HG03521 (cell line): ENCODE measurements around the gene CAV2.

Experiments
- ATAC-seq: cut with Tn5 transposase; IDR thresholded peaks from one replicate; pipeline ENCODE4 v1.9.1; 2021; ENCODE audit warnings: mild to moderate bottlenecking, moderate library complexity; ENCODE audit not compliant: unreplicated experiment

CAV2 gene

DNA sequence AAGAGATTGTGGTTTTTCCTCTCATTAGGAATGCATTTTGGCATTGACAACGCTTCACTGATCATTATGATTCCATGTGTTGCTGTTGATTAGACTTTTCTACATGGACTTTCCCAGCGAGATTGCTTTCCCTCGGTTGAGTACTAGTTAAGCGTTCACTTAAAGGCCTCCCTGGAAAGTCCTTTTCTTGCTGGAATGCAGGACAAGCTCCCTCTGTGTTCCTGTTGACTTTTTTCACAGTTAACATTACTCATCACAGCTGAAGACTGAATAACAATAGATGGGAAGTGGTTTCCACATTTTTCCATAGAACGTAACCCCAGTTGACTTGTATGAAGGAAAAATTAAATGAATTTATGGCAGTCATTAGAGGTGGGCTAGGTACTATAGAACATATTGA is 22.7 kb downstream of the CAV2 start:
- no peak for ATAC-seq

DNA sequence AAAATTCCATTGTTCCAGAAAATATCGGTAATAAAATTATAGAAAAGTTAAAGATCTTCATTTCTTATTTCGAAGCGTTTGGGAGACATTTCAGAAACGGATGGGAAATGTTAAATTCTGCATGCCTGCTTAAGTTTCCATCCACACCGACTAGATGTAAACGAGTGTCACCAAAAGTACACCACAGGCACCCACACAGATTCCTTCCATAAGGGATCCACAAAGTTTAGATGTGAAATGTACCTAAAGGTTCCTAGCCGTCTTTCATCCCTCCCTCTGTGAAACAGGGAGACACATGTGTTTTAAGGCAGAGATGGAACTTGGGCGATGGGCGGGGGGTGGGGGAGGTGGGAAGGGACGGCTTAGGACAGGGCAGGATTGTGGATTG is 24.7 kb downstream of the CAV2 start:
- no peak for ATAC-seq

DNA sequence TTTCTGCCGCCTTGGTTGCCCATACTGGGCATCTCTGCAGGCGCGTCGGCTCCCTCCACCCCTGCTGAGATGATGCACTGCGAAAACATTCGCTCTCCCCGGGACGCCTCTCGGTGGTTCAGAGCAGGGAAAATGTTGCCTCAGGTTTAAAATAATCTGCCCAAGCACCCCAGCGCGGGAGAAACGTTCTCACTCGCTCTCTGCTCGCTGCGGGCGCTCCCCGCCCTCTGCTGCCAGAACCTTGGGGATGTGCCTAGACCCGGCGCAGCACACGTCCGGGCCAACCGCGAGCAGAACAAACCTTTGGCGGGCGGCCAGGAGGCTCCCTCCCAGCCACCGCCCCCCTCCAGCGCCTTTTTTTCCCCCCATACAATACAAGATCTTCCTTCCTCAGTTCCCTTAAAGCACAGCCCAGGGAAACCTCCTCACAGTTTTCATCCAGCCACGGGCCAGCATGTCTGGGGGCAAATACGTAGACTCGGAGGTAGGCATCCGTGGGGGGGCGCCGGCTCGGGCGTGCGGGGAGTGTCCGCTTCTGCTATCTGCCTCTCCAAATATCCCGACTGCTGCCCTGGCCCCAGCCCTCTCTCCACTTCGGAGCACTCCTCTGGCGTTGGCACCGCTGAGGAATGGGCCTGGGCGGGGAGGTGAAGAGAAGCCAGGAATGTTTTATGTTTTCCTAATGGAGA is 25.2 kb downstream of the CAV2 start, which contains the start of gene CAV1:
TSS of gene CAV1 (plus strand) at position 428 of the 689 bp plus-strand sequence. CDS start at position 455, 27 bp downstream.
- no peak for ATAC-seq

DNA sequence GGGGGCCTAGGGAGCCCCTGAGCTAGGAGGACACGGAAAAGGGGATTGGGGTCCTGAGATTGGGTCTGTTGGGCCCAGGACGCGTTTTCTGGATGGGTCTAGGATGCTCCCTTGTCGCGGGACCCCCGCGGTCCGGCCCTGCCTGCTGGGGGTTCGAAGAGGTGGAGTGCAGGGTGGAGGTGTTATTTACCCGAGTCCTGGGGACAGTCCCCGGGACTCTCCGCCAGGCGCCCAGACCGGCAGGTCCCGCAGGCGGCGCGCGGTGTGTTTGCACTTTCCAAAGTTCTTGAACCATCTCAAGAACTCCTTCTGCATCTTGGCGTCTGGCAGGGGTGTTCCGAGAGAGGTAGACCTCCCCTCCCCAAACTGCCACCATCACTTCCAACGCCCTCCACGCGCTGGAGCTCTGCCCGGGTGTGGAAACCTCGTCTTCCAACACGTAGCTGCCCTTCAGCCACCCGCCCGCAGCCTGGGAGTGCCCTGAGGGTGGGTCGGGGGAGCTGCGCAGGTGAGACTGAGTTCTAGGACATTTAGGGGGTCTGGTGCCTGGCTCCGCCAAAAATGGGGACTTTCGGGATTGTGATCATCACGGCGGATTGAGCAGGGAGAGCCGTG is 25.9 kb downstream of the CAV2 start:
- no peak for ATAC-seq

DNA sequence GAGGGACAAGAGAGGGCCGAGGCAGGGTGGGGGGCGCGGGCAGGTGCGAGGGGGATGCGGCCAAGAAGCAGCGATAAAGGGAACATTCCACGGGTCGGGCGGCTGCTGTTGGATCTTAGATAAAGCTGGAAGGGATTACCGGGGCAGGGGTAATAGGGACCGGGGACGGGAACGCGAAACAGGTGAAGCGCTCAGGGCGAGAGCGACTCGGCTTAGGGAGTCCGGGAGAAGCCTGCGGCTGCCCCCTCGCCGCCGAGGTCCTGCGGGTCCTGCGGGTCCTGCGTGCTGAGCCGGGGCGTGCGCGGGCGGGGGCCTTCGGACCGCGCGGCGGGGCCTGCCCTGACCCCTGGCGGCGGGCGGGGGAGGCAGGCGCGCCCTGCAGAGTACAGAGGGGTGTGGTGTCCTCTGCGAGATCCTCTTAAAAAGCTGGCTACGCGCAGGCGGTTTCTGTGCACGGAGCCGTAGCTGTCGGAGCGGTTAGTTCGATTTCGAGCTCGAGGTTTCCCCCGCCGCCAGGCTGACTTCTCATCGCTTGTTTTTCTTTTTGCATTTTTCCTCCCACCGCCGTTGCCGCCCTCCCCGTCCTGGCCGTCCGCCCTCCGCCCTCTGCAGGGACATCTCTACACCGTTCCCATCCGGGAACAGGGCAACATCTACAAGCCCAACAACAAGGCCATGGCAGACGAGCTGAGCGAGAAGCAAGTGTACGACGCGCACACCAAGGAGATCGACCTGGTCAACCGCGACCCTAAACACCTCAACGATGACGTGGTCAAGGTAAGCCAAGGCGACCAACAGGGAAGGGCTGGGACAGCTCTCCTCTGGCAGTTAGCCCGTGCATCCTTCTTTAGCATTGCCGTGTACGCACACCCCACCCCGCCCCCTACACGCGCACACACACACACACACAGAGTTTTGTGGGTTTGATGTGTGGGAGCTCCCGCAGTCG is 26.6 kb downstream of the CAV2 start:
- ATAC-seq = peak; percentile 97

DNA sequence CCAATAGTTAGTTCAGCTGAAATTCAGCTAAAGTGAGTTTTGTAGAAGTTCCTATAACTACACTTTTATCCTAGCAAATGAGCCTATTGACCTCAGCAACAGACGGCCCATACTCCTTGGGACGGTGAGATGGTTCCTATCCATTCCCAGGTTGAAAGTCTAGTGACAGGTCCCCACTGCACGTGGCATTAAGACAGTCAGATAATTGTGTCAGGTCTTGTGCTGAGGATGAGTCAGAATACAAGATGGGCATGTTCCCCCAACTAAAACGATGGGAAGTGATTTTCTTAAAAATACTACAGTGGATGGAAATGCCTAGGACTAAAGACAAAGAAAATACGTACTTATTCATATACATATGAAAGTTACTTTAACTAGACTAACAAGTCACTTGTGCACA is 27.4 kb downstream of the CAV2 start:
- ATAC-seq = no peak

DNA sequence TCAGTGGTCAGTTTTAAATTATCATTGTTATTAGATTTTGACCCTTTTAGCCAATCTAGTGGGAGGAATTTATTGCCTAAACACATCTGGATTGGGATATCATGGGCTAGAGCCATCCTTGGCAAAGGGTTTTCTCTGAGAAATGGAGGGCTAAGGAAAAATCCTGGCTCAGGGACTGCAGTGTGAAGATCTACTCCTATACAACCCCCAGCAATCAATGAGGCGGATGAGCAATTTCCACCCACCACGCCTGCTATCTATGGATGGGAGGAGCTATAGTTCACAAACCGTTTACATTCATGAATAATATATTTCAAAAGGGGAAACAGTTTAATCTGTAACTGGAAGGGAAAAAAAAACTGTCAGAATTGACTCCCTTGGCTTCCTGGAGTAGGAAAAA is 28.0 kb downstream of the CAV2 start:
- no peak for ATAC-seq

DNA sequence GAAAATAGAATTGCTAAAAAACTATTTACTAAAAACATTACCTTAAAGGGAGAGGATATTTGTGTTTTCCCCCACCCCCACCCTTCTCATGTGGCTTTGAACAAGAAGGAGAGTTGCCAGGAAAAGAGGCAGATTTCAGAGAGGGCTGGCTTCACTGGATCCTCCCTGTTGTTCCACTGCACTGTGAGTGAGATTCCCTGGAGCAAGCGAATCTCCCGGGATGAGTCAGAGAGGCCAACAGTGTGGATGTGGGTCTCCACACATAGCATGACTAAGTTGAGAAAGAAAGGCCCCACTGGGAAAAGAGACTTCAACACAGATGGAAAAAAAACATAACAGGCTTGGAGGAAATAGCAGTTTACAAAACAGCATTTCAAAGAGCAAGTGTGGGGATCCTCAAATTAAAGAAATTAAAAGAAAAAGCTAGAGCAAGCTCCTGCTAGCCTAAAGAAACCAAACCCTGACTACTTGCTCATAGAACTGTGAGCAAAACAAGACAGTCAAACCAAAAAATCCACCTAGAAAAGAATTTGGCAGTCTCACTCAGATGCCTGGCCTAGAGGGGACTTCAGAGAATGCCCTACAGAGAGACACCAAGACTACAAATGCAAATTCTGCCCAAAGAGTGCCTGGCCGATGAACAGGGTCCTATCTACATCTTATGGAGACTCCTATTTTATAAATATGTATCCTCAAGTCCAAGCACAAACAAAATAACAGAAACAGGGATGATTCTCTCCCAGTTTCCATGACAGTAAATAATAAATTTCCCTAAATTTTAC is 28.7 kb downstream of the CAV2 start:
- ATAC-seq = no peak

DNA sequence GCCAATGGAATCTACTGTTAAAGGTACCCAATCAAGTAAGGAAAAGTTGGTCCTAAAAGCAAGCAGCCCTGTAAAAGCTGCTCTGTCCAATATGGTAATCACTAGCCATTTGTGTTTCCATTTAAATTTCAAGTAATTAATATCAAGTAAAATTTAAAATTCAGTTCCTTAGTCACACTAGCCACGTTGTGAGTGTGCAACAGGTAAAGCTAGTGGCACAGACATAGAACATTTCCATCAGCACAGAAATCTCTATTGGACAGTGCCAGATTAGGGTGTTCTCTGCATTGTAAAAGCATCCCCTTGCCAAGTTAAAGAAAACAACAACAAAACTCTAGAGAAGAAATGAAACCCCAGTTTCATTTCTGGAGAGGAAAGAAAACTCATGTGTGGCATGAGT is 29.7 kb downstream of the CAV2 start:
- no peak for ATAC-seq

DNA sequence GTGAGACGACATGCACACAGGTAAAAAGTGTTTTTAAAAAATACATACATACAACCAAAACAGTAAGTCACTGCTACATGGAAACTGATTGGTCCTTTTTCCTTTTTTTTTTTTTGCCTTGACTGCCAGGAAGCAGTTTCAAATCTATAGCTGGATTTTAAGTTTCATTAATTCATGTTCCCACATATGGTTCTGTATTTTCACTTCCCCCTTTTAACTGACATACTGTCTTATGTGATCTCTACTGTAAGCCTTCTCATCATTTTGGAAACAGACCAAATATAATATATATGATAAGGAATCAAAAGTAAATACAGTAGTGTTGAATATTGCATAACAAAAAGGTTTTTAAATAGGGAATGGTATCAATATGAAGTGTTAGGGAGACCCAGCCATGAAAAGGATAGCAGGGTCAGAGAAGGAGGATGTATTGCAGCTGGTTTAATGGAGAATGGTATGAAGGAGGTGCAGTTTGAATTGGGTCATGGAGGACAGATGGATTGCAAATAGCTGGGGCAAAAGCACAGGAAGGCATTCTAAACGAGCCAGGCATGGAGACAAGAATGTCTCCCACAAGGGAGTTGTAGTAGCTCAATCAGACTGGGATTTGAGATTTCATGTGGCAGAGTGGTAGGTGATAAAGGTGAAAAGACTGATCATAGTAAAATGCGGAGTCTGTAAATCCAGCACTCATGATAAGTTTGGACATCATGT is 30.7 kb downstream of the CAV2 start:
- no peak for ATAC-seq

DNA sequence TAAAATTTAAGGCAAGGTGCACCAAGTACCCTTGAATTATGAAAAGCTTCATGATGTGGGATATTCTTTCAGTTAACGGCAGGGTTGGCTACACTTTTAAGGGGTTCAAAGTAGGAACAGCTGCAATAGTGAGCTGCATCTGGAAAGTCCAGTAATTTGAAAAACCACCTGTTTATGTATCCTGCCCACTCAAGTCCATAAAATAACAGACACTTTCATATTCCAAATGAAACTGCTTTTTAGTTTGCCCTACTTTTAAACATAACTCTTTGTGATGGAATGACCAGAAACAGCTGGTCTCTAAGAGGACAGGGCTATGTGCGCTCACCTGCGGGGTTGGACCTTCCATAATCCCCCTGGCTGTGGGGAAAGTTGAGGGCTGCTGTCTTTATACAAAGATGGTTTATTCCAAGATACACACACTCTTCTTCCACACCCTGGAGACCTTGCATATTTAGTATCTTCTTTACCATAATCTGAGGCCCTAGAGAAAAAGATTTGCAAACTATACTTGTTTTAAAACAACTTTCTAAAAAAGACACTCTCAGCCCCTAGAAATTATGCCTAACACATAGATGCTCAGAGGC is 32.7 kb downstream of the CAV2 start:
- ATAC-seq = no peak

DNA sequence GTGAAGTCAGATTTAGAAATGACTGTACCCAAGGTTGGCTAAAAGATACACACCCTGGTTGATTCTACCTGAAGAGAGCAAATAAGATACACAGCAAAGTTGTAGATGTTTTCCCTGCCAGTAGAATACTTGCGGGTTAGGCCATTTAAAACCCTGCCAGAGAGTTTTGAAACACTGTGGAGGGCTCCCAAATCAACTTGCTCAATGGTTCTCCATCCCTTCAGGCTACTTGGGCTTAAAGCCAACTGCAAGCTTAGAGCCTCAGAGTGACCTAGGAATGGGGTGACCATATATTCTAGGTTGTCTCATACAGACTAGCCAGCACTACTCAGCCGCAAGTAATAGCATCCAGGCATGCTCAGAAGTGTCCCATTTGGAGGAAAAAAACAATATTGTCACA is 35.3 kb downstream of the CAV2 start:
- ATAC-seq = no peak

DNA sequence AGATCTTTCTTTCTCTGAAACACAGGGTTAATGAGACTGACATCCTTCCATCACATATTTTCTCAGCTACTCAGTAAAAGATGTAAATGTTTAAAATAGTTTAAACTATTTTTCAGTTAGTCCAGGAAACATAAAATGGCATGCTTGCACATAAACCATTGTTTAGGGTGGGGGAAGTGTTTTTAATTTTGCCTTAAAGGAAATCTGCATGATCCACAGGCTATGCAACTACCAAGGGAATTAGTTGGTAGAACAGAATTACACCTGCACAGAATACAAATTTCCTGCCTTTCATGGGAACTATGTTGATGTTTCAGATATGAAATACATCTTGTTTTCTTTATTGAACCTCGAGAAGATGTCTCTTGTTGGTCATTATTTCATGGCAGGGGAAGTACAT is 35.9 kb downstream of the CAV2 start:
- ATAC-seq = no peak

DNA sequence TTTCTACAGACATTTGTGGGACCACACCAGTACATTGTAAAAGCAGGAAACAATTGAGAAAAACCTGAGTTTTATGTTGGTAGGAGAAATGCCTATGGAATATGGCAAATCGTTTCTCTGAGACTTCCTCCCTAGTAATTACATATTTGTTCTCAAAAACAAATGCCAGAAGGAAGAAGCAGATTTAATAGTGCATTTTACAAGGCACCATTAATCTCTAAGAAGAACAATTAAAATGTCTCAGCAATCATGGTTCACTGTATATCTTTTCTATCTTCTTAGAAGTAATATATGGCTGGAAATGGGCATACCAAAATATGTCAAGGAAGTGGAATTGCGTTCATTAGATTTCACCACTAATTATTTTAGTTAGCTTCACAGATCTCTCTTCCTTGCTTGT is 38.6 kb downstream of the CAV2 start:
- ATAC-seq = no peak

DNA sequence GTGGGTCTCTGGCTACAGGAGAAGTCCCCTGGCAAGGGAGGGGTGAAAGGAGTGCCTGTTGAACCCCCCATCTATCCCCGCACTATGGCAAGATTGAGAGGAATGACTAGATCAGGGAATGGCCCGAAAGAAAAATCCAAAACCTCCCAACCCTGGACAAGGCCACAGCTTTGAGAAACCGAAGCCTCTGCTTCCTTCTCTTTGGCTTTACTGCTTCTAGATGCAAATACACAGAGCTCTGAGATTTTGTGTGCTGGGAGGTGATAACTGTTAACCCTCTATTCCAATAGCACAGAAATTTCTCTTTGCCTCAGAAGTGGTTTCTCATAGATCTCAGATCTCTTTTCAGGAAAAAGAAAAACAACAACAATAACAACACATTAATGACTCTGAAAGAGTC is 40.3 kb downstream of the CAV2 start:
- no peak for ATAC-seq

DNA sequence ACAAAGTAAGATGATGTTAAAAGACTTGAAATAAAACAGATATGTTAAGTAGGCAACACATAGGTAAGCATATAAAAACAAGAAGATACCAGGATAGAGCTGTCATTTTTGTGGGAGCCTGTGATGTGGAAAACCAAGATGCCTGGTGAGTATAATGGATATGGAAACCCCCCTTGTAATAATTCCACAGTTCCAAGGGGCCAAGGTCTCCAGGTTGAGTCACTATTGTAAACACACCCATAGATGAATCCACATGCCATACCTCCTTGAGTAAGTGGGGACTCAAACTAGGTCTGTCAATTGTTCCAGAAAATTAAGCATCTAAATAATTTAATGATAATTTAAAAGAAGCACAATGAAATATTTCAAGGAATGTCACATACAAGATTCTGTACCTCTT is 41.2 kb downstream of the CAV2 start:
- ATAC-seq = no peak

DNA sequence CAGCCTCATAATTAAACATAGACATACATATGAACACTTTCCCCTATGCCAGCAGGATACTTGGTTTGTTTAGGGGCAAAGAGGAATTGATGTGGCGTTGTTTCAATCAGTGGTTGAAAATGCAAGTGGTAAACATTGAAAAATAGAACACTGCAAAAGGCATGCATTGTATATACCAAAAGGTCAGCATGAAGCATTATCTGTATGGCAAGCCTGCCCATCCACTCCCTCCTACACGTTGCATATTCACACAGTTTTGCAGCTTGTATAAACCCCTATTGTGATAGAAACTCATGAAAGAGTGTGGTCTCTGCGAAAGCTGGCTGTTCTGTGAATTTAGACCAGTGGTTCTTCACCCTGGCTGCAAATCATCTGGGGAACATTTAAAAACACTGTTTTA is 42.4 kb downstream of the CAV2 start:
- ATAC-seq = no peak

DNA sequence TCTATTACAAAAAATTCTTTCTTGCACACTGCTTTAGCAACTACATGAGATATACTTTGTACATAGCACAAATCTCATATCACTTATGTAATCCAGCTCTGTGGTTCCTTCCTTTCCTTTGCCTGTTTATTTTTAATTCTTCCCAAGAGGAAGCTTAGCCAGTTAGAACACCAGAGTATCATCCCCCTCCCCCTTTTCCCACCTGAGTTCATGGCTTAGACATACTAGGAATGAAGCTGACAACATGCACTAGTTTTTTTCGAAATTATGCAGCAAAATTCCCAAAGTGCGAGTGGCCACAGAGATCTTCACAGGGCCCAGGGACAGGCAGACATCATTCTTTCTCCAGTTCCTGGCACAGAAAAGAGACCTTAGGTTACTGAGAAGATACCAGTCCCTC is 43.1 kb downstream of the CAV2 start:
- ATAC-seq = no peak

DNA sequence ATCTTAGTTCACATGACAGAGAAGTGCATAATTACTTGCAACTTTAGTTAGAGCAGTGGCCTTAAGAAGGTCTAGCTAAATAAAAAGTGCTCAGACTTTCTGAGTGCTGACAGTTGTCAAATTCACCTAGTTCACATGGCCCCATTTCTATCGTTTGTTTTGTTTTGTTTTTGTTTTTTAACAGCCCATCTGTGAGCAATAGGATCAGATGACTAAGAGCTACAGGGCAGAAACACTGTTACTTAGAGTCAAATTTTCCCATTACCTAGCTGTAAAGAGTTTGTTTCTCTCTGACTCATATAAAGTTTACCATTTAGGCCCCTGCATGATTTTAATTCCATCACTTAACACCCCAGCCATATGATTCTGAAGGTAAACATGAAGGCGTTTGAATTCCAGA is 44.1 kb downstream of the CAV2 start:
- ATAC-seq = no peak

DNA sequence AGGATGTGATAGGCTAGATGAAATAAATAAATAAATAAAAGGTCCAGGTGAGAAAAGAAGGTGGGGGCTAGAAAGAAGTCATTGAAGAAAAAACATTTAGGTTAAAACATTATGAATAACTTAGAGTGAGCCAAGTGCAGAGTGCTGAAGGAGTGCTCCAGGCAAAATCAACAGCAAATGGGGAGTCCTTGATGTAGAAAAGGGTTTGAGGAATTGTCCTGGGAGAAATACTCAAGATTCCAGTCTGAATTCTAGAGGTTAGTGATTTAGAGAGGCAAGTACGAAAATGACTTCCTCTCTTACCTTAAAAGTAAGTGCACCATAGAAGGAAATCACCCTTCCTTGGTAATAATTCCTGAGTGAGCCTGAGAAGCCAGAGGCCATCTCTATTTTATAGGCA is 44.9 kb downstream of the CAV2 start:
- no peak for ATAC-seq
